Esophagus squamous epithelium (tissue), 5 donors: ENCODE data around the gene SLC39A3. TPM values are rescaled to one million over a fixed set of nuclear protein-coding genes. Genes with fewer than 3 reads are reported as not detected.

Experiments used
- DNase-seq: peaks from one replicate; lab custom pipeline; 2025; lab: John Stamatoyannopoulos, UW
- H3K27ac ChIP-seq, 4 donors: fragments of 200-600 bp; sonication (generic); one replicate each; pipeline ENCODE4 v1.5.1; 2016 to 2019; ENCODE audit warnings: mild to moderate bottlenecking in 1 of 4
- H3K27me3 ChIP-seq, 4 donors: fragments of 200-600 bp; sonication (generic); 1 replicate in 3 of 4; 2 replicates in 1 of 4; pipeline versions ENCODE4 v1.5.1 to v1.6.0; 2017 to 2021; ENCODE audit warnings: antibody characterized with exemption in 1 of 4
- H3K36me3 ChIP-seq, 3 donors: fragments of 200-600 bp; sonication (generic); one replicate each; pipeline ENCODE4 v1.5.1; 2016 to 2019
- H3K4me1 ChIP-seq, 3 donors: fragments of 200-600 bp; sonication (generic); one replicate each; pipeline ENCODE4 v1.5.1; 2017 to 2019
- H3K4me3 ChIP-seq, 4 donors: fragments of 200-600 bp; sonication (generic); 1 replicate in 3 of 4; 2 replicates in 1 of 4; pipeline ENCODE4 v1.5.1; 2016 to 2019; ENCODE audit warnings: mild to moderate bottlenecking in 2 of 4, moderate library complexity in 1 of 4
- H3K9me3 ChIP-seq, 3 donors: fragments of 200-600 bp; sonication (generic); one replicate each; pipeline ENCODE4 v1.5.1; 2016 to 2019
- POLR2A ChIP-seq, 4 donors: fragments of 450-650 bp; IDR thresholded peaks; one replicate each; pipeline ENCODE4 v1.6.1; 2017; ENCODE audit warnings: antibody characterized with exemption in 4 of 4, mild to moderate bottlenecking in 4 of 4, moderate library complexity in 3 of 4
- WGBS, 2 donors: methylation state at CpG; one replicate each; pipeline ENCODE4 v1.1.5; 2018; 5-methylcytosine and 5-hydroxymethylcytosine counted together
- intact Hi-C: fragments of 100-400 bp; cut with DNase I; formaldehyde crosslinking; loops from one replicate; pipeline ENCODE4 v1.15.0; 2022
- total RNA-seq, 4 donors: library from RNA; depleted of rRNA; stranded (reverse); fragments of >200 nt; gene quantifications; one replicate each; pipeline ENCODE4 v1.1.0, GENCODE V29; 2016
- TF ChIP-seq, protein P1 (sequence below), 6 experiments: fragments of 450-650 bp in 4 of 6; fragments of 200-600 bp in 2 of 6; sonication (generic) in 2 of 6; IDR thresholded peaks; one replicate each; pipeline ENCODE4 v1.5.1; 2016 to 2019; ENCODE audit warnings: antibody characterized with exemption in 6 of 6, mild to moderate bottlenecking in 4 of 6, moderate library complexity in 4 of 6
- donor health status: DM: yes; HTN: yes; CAD: no.

The SLC39A3 gene
- total RNA-seq, 4 donors from 2014 or later = 14.8 to 22.1 (median 20.7) TPM

DNA sequence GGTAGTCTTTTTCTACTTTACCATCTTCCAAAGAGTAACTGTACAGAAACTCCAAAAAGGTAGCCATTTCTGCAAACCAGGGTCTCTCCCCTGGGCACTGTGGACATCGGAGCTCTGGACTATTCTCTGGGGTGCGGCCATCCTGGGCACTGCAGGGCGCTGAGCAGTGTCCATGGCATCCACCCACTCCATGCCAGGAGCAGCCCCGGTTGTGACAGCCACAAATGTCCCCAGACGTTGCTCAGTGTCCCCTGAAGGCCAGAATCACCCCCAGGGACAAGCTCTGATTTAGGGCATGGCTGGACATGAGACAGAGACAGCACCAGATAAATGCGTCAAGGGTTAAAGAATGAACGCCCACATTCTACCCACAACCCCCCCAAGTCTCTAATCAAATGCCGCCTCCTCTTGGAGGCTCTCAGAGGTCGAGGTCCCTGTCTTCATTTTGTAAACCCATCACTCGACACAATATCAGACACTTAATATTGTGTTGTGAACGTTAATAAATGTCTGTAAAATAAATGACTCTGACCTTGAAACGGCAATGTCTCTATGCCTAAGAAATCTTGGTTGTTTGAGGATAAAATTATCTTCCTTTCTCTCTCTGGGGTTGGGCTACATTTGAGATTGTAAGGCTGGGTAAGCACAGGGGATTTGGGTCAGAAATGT is 46.2 kb downstream of the SLC39A3 start:
- Histone ChIP-seq H3K27me3 (no peaks in the 10 kb centered on the region), H3K27ac (peak overlapping the region in 3 of 4 donors; percentile 60 to 72 (median 71)), H3K4me1 (peaks cover 0 to 32% (median 3%) of the 10 kb centered on the region in 3 donors), H3K36me3 (no peaks in the 10 kb centered on the region), H3K4me3 (no peak overlapping the region), H3K9me3 (no peaks in the 10 kb centered on the region)
- TF ChIP-seq, protein P1, sequence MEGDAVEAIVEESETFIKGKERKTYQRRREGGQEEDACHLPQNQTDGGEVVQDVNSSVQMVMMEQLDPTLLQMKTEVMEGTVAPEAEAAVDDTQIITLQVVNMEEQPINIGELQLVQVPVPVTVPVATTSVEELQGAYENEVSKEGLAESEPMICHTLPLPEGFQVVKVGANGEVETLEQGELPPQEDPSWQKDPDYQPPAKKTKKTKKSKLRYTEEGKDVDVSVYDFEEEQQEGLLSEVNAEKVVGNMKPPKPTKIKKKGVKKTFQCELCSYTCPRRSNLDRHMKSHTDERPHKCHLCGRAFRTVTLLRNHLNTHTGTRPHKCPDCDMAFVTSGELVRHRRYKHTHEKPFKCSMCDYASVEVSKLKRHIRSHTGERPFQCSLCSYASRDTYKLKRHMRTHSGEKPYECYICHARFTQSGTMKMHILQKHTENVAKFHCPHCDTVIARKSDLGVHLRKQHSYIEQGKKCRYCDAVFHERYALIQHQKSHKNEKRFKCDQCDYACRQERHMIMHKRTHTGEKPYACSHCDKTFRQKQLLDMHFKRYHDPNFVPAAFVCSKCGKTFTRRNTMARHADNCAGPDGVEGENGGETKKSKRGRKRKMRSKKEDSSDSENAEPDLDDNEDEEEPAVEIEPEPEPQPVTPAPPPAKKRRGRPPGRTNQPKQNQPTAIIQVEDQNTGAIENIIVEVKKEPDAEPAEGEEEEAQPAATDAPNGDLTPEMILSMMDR (IDR thresholded peaks at IDR 0.05) = no peak
- TF ChIP-seq POLR2A (IDR thresholded peaks at IDR 0.05) = no peak
- 44 to 46% methylated on average over 8 to 12 of the region's 12 CpGs for WGBS, 2 donors
- intact Hi-C loops = no loop called here
- no peak for DNase-seq

DNA sequence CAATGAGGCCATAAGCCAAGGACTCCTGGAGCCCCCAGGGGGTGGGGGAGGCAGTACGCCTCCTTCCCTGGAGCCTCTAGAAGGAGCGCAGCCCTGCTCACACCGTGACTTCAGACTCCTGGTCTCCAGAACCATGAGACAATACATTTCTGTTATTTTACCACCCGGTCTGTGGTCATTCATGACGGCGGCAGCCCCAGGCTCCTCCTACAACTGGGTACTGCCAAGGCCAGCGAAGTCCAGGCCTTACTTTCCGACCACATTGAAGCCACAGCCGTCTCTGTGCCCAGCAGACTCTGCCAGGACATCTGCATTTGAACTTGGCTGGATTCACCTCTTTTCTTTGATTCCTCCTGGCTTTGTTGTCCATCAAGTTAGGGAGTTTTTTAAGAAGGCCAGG is 47.9 kb downstream of the SLC39A3 start:
- TF ChIP-seq, protein P1 (IDR thresholded peaks at IDR 0.05) = no peak
- no peak for TF ChIP-seq POLR2A (IDR thresholded peaks at IDR 0.05)
- Histone ChIP-seq H3K9me3 (no peaks in the 10 kb centered on the region), H3K27me3 (no peaks in the 10 kb centered on the region), H3K4me3 (no peak overlapping the region), H3K36me3 (no peaks in the 10 kb centered on the region), H3K4me1 (peaks cover 0 to 32% (median 3%) of the 10 kb centered on the region in 3 donors), H3K27ac (peak overlapping the region in 2 of 4 donors; percentile 36 to 64)
- intact Hi-C loops = no loop called here
- DNase-seq = no peak
- WGBS, 2 donors = 65 to 86% methylated on average over 6 to 9 of the region's 9 CpGs

DNA sequence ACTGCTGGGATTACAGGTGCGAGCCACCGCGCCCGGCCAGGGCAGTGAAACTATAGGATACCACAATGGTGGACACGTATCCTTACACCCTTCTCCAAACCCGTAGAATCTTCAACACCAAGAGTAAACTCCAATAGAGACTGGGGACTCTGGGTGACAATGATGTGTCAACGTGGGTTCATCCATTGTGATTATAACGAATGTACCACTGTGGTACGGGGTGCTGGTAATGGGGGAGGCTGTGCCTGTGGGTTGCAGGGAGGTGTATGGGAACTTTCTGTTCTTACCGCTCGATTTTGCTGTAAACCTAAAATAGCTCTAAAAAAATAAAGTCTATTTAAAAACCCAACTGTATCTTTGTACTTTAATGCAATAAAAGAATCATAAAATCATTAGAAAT is 49.0 kb downstream of the SLC39A3 start:
- Histone ChIP-seq H3K4me3 (no peak overlapping the region), H3K4me1 (peaks cover 0 to 24% (median 3%) of the 10 kb centered on the region in 3 donors), H3K27ac (peak overlapping the region in 1 of 4 donors; percentile 10), H3K9me3 (no peaks in the 10 kb centered on the region), H3K27me3 (no peaks in the 10 kb centered on the region), H3K36me3 (no peaks in the 10 kb centered on the region)
- 83 to 91% methylated on average over 7 to 11 of the region's 11 CpGs for WGBS, 2 donors
- no peak for TF ChIP-seq POLR2A (IDR thresholded peaks at IDR 0.05)
- TF ChIP-seq, protein P1 (IDR thresholded peaks at IDR 0.05) = no peak
- no peak for DNase-seq
- intact Hi-C loops = no loop called here

DNA sequence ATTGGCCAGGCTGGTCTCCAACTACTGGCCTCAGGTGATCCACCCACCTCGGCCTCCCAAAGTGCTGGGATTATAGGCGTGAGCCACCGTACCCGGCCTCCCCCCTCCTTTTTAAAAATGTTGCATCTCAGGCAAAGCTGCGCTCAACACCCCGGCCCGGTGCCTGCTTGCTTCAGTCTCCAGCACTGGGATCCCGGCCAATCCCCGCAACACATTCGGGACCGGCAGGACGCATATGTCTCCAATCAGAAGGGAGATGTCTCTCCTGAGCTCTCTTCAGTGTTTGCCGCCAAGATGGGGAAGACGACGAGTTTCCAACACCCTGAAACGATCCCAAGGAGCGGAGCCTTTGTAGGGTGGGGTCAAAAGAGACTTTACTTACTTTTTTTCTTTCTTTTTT is 53.5 kb downstream of the SLC39A3 start:
- peak overlapping the region in 1 of 4 donors; percentile 19 for H3K4me3 ChIP-seq
- H3K9me3 ChIP-seq = no peaks in the 10 kb centered on the region
- no peak for DNase-seq
- no peaks in the 10 kb centered on the region for H3K27me3 ChIP-seq
- intact Hi-C loops = no loop called here
- H3K36me3 ChIP-seq = no peaks in the 10 kb centered on the region
- peaks cover 0 to 11% (median 0%) of the 10 kb centered on the region in 3 donors for H3K4me1 ChIP-seq
- TF ChIP-seq, protein P1 (IDR thresholded peaks at IDR 0.05) = no peak
- no peak for TF ChIP-seq POLR2A (IDR thresholded peaks at IDR 0.05)
- H3K27ac ChIP-seq = peak overlapping the region in 3 of 4 donors; percentile 34 to 56 (median 56)
- 73 to 84% methylated on average over 12 to 17 of the region's 17 CpGs for WGBS, 2 donors

DNA sequence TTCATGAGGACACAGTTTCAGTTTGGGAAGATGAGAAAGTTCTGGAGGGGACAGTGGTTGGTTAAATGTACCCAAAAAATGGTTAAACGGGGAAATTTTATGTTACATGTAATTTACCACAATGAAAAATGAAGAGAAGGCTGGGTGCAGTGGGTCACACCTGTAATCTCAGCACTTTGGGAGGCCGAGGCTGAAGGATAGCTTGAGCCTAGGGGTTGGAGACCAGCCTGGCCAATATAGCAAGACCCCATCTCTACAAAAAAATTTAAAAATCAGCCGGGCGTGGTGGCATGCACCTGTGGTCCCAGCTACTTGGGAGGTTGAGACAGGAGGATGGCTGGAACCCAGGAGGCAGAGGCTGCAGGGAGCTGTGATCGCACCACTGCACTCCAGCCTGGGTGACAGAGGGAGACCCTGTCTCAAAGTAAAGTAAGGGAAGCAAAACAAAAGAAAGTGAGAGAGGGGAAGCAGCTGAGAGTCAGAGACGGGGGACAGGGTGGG is 54.6 kb downstream of the SLC39A3 start:
- intact Hi-C loops = no loop called here
- Histone ChIP-seq H3K4me1 (peaks cover 0 to 11% (median 0%) of the 10 kb centered on the region in 3 donors), H3K9me3 (no peaks in the 10 kb centered on the region), H3K36me3 (no peaks in the 10 kb centered on the region), H3K27me3 (no peaks in the 10 kb centered on the region), H3K27ac (peak overlapping the region; percentile 27 to 56 (median 45)), H3K4me3 (peak overlapping the region in 2 of 4 donors; percentile 9 to 19)
- no peak for TF ChIP-seq POLR2A (IDR thresholded peaks at IDR 0.05)
- TF ChIP-seq, protein P1 (IDR thresholded peaks at IDR 0.05) = no peak
- WGBS, 2 donors = 87 to 92% methylated on average over 6 of the region's 6 CpGs
- no peak for DNase-seq
